GM23248 (cell line): ENCODE data around the gene SHD. TPM values are rescaled to one million over a fixed set of nuclear protein-coding genes. Genes with fewer than 3 reads are reported as not detected.
"Not testable (repeated sequence)": the region's sequence is repeated elsewhere in the genome, so short reads cannot be mapped to it uniquely, and the experiment has no call there.

ENCODE experiments used
- DNase-seq: peaks from one replicate; pipeline ENCODE4 v3.0.0-alpha.2; 2015
- H2AFZ ChIP-seq: fragments of 200-600 bp; sonication (generic); 2 replicates; pipeline ENCODE4 v1.6.1; 2016; ENCODE audit warnings: antibody characterized with exemption
- H3F3A ChIP-seq: fragments of 200-600 bp; sonication (generic); 2 replicates; pipeline ENCODE4 v1.6.1; 2016; ENCODE audit warnings: mild to moderate bottlenecking, antibody characterized with exemption, mixed run types; ENCODE audit not compliant: insufficient read depth
- H3K27ac ChIP-seq: fragments of 200-600 bp; sonication (generic); 2 replicates; pipeline ENCODE4 v1.5.1; 2016; ENCODE audit warnings: mild to moderate bottlenecking
- H3K27me3 ChIP-seq: fragments of 200-600 bp; sonication (generic); replicated peaks from 2 replicates; pipeline ENCODE4 v1.6.1; 2016; ENCODE audit warnings: mild to moderate bottlenecking; ENCODE audit not compliant: insufficient read depth
- H3K36me3 ChIP-seq: fragments of 200-600 bp; sonication (generic); 2 replicates; pipeline ENCODE4 v1.6.1; 2016; ENCODE audit warnings: low read depth, mild to moderate bottlenecking
- H3K4me1 ChIP-seq: fragments of 200-600 bp; sonication (generic); 2 replicates; pipeline ENCODE4 v1.6.1; 2016; ENCODE audit warnings: mild to moderate bottlenecking; ENCODE audit not compliant: insufficient read depth
- H3K4me2 ChIP-seq: fragments of 200-600 bp; sonication (generic); one replicate; pipeline ENCODE4 v1.6.1; 2016; ENCODE audit warnings: mild to moderate bottlenecking; ENCODE audit not compliant: unreplicated experiment
- H3K4me3 ChIP-seq: fragments of 200-600 bp; sonication (generic); 2 replicates; pipeline ENCODE4 v1.5.1; 2016; ENCODE audit warnings: mild to moderate bottlenecking
- H3K79me2 ChIP-seq: fragments of 200-600 bp; sonication (generic); 2 replicates; pipeline ENCODE4 v1.6.1; 2016; ENCODE audit warnings: mild to moderate bottlenecking; ENCODE audit not compliant: insufficient read depth
- H3K9ac ChIP-seq: fragments of 200-600 bp; sonication (generic); 2 replicates; pipeline ENCODE4 v1.6.1; 2016; ENCODE audit warnings: mild to moderate bottlenecking
- H3K9me2 ChIP-seq: fragments of 200-600 bp; sonication (generic); 2 replicates; pipeline ENCODE4 v1.6.1; 2016; ENCODE audit warnings: mixed run types, mild to moderate bottlenecking, moderate library complexity; ENCODE audit not compliant: insufficient read depth
- H3K9me3 ChIP-seq: fragments of 200-600 bp; sonication (generic); one replicate; pipeline ENCODE4 v1.6.1; 2017; ENCODE audit warnings: low read depth
- H4K20me1 ChIP-seq: fragments of 200-600 bp; sonication (generic); 2 replicates; pipeline ENCODE4 v1.6.0; 2016; ENCODE audit not compliant: insufficient read depth
- EZH2 ChIP-seq: fragments of 200-600 bp; sonication (generic); IDR thresholded peaks from 2 replicates; pipeline ENCODE4 v1.6.1; 2018; ENCODE audit warnings: antibody characterized with exemption, mild to moderate bottlenecking; ENCODE audit not compliant: insufficient read depth, poor library complexity, severe bottlenecking
- EZH2phosphoT487 ChIP-seq: fragments of 200-600 bp; sonication (generic); IDR thresholded peaks from 2 replicates; pipeline ENCODE4 v1.6.1; 2018; ENCODE audit warnings: antibody characterized with exemption, moderate library complexity, mild to moderate bottlenecking, low read depth; ENCODE audit not compliant: insufficient read depth
- WGBS, 2 experiments: methylation state at CpG; one replicate each; pipeline ENCODE4 v1.1.6; 2015 to 2017; ENCODE audit warnings: low lambda C conversion rate in 2 of 2, low coverage in 1 of 2; ENCODE audit errors: missing lambda C conversion rate in 2 of 2; 5-methylcytosine and 5-hydroxymethylcytosine counted together
- in situ Hi-C: fragments of 300-500 bp; cut with MboI; formaldehyde crosslinking; loops from 2 replicates; pipeline ENCODE4 v1.15.0; 2020
- polyA plus RNA-seq: library from polyadenylated mRNA; unstranded; fragments of >200 nt; fragmentation: Nextera tagmentation; extraction: Ambion mirVana; gene quantifications from 2 replicates; pipeline ENCODE4 v1.2.1, GENCODE V29; 2016
- total RNA-seq: library from RNA; depleted of rRNA; stranded (reverse); fragments of >200 nt; shearing (Covaris generic); gene quantifications from 2 replicates; pipeline ENCODE4 v1.2.3, GENCODE V29; 2014

SHD gene
- total and polyA plus RNA-seq, 2 experiments from 2014 or later: not detected

DNA sequence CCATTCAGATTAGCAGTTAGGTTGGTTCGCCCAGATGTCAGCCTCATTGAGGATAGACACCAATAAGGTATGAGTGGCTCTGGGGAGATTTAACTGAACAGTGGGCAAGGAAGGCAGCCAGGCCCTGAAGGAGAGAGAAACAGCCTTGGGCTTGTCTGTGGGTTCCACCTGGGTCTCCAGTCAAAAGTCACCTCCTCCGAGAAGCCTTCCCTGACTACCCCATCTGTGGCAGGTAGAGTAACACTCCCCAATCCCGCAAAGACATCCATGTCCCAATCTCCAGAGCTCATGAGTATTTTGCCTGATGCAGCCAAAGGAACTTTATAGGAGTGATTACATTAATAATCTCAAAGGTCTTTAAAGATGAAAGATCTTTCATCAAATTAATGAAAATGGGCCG lies 40.2 kb upstream of the SHD start:
- H3K4me3 ChIP-seq: no peak overlapping the region
- no peak overlapping the region for H3K27ac ChIP-seq
- 64 to 70% methylated on average over 4 of the region's 4 CpGs for WGBS, 2 experiments
- no peaks in the 10 kb centered on the region for H3K4me1 ChIP-seq
- H3F3A ChIP-seq: no peaks in the 10 kb centered on the region
- H2AFZ ChIP-seq: no peak overlapping the region
- no peak overlapping the region for H3K9ac ChIP-seq
- H4K20me1 ChIP-seq: no peaks in the 10 kb centered on the region
- no peak overlapping the region for H3K4me2 ChIP-seq
- no peak for DNase-seq
- in situ Hi-C loops: no loop called here
- H3K36me3 ChIP-seq: no peaks in the 10 kb centered on the region
- H3K9me2 ChIP-seq: no peaks in the 10 kb centered on the region
- no peaks in the 10 kb centered on the region for H3K79me2 ChIP-seq
- H3K9me3 ChIP-seq: no peaks in the 10 kb centered on the region
- no peaks in the 10 kb centered on the region for H3K27me3 ChIP-seq
- TF ChIP-seq EZH2phosphoT487 (no peak), EZH2 (no peak)

DNA sequence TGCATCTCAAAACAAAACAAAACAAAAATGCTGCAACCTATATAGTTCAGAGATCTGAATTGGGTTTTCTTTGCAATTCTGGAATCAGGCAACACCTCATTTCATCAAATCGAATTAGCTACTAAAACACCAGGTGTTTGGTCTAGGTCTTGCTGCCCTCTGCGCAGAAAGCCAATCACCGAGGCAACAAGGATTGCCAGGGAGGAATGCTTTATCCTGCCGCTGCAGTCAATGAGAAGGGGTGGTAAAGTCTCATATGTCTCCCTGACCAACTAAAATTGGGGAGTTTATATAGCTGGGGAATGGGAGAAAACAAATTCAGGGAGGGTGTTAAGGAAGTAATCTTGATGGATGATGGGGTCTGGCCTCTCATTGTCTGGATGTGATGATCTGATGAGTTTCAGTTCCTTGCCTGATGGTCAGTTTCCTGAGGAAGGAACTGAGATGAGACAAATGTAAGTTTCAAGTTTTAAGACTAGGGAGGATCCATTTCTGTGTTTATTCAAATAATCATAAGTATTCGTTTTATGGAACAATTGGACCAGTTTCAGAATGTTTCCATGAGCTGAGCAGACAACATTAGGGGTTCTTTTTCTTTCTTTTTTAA lies 37.1 kb upstream of the SHD start:
- TF ChIP-seq EZH2phosphoT487 (no peak), EZH2 (no peak)
- no peak overlapping the region for H3K9ac ChIP-seq
- no peaks in the 10 kb centered on the region for H4K20me1 ChIP-seq
- no peak overlapping the region for H3K4me3 ChIP-seq
- H3K79me2 ChIP-seq: no peaks in the 10 kb centered on the region
- no peak for DNase-seq
- H3K9me3 ChIP-seq: no peaks in the 10 kb centered on the region
- in situ Hi-C loops: no loop called here
- no peaks in the 10 kb centered on the region for H3K36me3 ChIP-seq
- H2AFZ ChIP-seq: no peak overlapping the region
- 58 to 62% methylated on average over 5 of the region's 5 CpGs for WGBS, 2 experiments
- no peak overlapping the region for H3K27ac ChIP-seq
- H3K4me1 ChIP-seq: no peaks in the 10 kb centered on the region
- H3K4me2 ChIP-seq: no peak overlapping the region
- H3F3A ChIP-seq: no peaks in the 10 kb centered on the region
- H3K27me3 ChIP-seq: no peaks in the 10 kb centered on the region
- no peaks in the 10 kb centered on the region for H3K9me2 ChIP-seq

DNA sequence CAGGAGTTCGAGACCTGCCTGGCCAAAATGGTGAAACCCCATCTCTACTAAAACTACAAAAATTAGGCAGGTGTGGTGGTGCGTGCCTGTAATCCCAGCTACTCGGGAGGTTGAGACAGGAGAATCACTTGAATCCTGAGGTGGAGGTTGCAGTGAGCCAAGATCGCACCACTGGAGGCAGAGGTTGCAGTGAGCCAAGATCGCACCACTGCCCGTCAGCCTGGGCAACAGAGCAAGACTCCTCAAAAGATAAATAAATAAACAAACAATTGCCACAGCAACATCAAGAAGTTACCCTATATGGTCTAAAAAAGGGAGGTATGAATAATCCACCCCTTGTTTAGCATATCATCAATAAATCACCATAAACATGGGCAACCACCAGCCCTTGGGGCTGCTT lies 33.1 kb upstream of the SHD start:
- H3F3A ChIP-seq, H3K36me3 ChIP-seq, H3K27ac ChIP-seq, H3K9me3 ChIP-seq, in situ Hi-C loops, H3K4me1 ChIP-seq, H3K9me2 ChIP-seq, H4K20me1 ChIP-seq, H3K4me2 ChIP-seq, H3K27me3 ChIP-seq, H3K9ac ChIP-seq, DNase-seq, H3K4me3 ChIP-seq: not testable (repeated sequence)
- WGBS, 2 experiments: 93 to 96% methylated on average over 6 of the region's 6 CpGs
- peak overlapping the region; percentile 98 for H2AFZ ChIP-seq
- H3K79me2 ChIP-seq: peaks cover 11% of the 10 kb centered on the region; the same call in 1 of the 2 replicates

DNA sequence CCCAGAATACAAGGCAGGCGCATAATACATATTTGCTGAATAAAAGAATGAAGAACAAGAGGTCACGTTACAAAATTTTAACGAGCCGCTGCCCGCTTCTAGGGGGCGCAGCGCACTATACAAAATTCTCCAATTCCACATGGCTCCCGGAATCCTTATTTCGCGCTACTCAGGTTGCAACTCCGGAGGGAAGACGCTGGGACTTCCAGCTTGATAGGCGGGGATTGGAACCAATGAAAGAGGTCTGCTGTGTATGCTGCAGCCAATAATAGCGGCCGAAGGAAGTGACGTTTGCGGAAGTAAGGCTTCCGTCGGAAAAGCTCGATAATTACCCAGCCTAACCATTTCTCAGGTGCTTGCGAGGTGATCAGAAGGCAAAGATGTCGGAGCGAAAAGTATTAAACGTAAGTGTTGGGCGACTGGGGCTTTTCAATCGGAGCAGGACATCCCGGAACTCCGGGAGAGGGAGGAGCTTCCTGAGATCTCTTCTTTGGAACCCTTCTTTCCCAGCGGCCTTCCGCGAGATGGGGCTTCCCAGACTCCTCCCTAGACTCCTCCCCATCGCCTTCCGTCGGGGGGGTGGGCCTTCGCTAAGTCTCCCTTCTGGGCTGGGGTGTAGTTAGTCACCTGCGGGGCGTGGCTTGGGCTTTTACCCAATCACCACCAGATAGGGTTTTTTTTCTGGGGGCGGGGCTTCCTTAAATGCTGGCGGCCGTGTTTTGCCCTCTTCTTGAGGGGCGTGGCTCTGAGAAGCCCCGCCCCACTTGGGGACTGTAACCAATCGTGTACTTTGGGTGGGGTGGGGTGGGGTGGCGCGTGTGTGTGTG lies 32.1 kb upstream of the SHD start, which contains the start of gene YJU2:
Gene YJU2, plus strand, starts transcription at position 314 of the 827 bp plus-strand sequence. Its CDS starts 67 bp downstream, at position 381.
- H3K27ac ChIP-seq: peak within 1 kb of the TSS; percentile 94
- H4K20me1 ChIP-seq: no peaks in the 10 kb centered on the region
- no peaks in the 10 kb centered on the region for H3K4me1 ChIP-seq
- peak within 1 kb of the TSS; percentile 98 for H2AFZ ChIP-seq
- peak; percentile 100 for DNase-seq
- H3K4me2 ChIP-seq: peak within 1 kb of the TSS; percentile 85
- H3K27me3 ChIP-seq: no peaks in the 10 kb centered on the region
- H3K36me3 ChIP-seq: peaks cover 7% of the 10 kb centered on the region; the same call in 1 of the 2 replicates
- in situ Hi-C loops: no loop called here
- H3F3A ChIP-seq: no peaks in the 10 kb centered on the region
- no peaks in the 10 kb centered on the region for H3K9me3 ChIP-seq
- H3K9ac ChIP-seq: peak within 1 kb of the TSS; percentile 94
- H3K9me2 ChIP-seq: no peaks in the 10 kb centered on the region
- WGBS, 2 experiments: 1% methylated on average over 41 to 45 of the region's 45 CpGs
- no peak for TF ChIP-seq EZH2
- TF ChIP-seq EZH2phosphoT487: no peak
- peaks cover 11% of the 10 kb centered on the region; the same call in 1 of the 2 replicates for H3K79me2 ChIP-seq
- peak within 1 kb of the TSS; percentile 90 for H3K4me3 ChIP-seq
